Measurements from ENCODE around the gene GABRP. TPM values are rescaled to one million over a fixed set of nuclear protein-coding genes. Genes with fewer than 3 reads are reported as not detected.
A peak's percentile ranks its signal among the peaks of the same experiment; 100 is the strongest.

The GABRP gene
- total and polyA plus RNA-seq, 2 donors from 2014 or later = 3.4 to 33.1 TPM

DNA sequence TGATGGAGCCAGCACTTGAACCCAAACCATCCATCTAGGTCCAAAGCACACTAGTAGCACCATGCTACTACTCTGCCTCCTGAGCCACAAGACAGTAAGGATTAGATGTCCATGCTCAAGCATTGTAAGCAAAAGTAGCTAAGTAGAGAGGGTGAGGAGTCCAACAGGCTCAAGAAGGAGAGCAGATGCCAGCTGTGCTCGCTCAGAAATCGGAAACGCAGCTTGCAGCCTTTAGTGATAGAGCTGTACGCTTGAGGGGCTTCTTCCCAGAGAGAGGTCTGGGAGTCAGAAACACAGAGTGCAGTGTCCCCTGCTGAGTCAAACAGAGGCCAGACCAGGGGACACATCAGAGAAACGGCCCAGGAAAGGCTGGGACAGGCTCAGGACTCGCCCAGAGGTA lies 32.7 kb upstream of the GABRP start:
- Histone ChIP-seq H3K36me3 (ENCODE audit: control insufficient read depth in 2 of 3, insufficient read depth in 3 of 3, low read length in 3 of 3) (no peaks in the 10 kb centered on the region), H3K27ac (ENCODE audit: low read depth in 2 of 2, low read length in 2 of 2) (no peak overlapping the region), H3K9ac (ENCODE audit: low read length in 3 of 3) (no peak overlapping the region), H3K27me3 (ENCODE audit: control insufficient read depth, insufficient read depth, low read length) (no peaks in the 10 kb centered on the region), H3K4me3 (ENCODE audit: low read length in 3 of 3) (no peak overlapping the region), H3K4me1 (ENCODE audit: control insufficient read depth in 2 of 3, insufficient read depth in 2 of 3, low read depth in 1 of 3, low read length in 3 of 3) (peaks cover 0 to 24% (median 24%) of the 10 kb centered on the region in 3 donors), H3K9me3 (ENCODE audit: control insufficient read depth in 2 of 3, insufficient read depth in 1 of 3, low read length in 3 of 3) (no peaks in the 10 kb centered on the region)
- intact Hi-C loops (cut with DNase I) = no loop called here
- FAIRE-seq = no peak
- peak in 1 of 5 donors; percentile 12 for DNase-seq
- TF ChIP-seq, protein P1, sequence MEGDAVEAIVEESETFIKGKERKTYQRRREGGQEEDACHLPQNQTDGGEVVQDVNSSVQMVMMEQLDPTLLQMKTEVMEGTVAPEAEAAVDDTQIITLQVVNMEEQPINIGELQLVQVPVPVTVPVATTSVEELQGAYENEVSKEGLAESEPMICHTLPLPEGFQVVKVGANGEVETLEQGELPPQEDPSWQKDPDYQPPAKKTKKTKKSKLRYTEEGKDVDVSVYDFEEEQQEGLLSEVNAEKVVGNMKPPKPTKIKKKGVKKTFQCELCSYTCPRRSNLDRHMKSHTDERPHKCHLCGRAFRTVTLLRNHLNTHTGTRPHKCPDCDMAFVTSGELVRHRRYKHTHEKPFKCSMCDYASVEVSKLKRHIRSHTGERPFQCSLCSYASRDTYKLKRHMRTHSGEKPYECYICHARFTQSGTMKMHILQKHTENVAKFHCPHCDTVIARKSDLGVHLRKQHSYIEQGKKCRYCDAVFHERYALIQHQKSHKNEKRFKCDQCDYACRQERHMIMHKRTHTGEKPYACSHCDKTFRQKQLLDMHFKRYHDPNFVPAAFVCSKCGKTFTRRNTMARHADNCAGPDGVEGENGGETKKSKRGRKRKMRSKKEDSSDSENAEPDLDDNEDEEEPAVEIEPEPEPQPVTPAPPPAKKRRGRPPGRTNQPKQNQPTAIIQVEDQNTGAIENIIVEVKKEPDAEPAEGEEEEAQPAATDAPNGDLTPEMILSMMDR (IDR thresholded peaks at IDR 0.05; ENCODE audit: borderline replicate concordance, extremely low read depth, insufficient read depth) = no peak

DNA sequence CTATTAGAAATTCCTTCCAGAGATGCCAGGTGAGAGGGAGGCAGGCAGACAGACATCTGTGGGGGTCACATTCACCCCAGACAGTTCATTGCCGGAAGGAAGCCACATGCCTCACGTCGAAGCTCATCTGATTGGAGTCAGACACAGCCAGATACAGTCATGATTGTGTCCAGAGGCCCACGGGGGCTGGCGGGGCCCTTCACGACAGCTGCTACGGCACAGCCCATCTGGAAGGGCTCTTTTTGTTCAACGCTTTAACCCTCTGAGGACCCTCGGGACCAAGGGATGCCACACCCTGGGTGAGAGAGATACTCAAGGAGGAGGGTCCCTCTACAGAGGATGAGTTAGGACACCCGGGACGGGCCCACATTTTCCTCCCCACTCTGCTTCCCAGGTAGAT lies 31.9 kb upstream of the GABRP start:
- intact Hi-C loops (cut with DNase I) = no loop called here
- TF ChIP-seq, protein P1 (IDR thresholded peaks at IDR 0.05; ENCODE audit: borderline replicate concordance, extremely low read depth, insufficient read depth) = no peak
- no peak for FAIRE-seq
- no peak overlapping the region for H3K9ac ChIP-seq (ENCODE audit: low read length in 3 of 3)
- peaks cover 0 to 26% (median 22%) of the 10 kb centered on the region in 3 donors for H3K4me1 ChIP-seq (ENCODE audit: control insufficient read depth in 2 of 3, insufficient read depth in 2 of 3, low read depth in 1 of 3, low read length in 3 of 3)
- H3K27me3 ChIP-seq (ENCODE audit: control insufficient read depth, insufficient read depth, low read length) = no peaks in the 10 kb centered on the region
- H3K36me3 ChIP-seq (ENCODE audit: control insufficient read depth in 2 of 3, insufficient read depth in 3 of 3, low read length in 3 of 3) = no peaks in the 10 kb centered on the region
- H3K9me3 ChIP-seq (ENCODE audit: control insufficient read depth in 2 of 3, insufficient read depth in 1 of 3, low read length in 3 of 3) = no peaks in the 10 kb centered on the region
- H3K4me3 ChIP-seq (ENCODE audit: low read length in 3 of 3) = no peak overlapping the region
- DNase-seq = no peak
- no peak overlapping the region for H3K27ac ChIP-seq (ENCODE audit: low read depth in 2 of 2, low read length in 2 of 2)

DNA sequence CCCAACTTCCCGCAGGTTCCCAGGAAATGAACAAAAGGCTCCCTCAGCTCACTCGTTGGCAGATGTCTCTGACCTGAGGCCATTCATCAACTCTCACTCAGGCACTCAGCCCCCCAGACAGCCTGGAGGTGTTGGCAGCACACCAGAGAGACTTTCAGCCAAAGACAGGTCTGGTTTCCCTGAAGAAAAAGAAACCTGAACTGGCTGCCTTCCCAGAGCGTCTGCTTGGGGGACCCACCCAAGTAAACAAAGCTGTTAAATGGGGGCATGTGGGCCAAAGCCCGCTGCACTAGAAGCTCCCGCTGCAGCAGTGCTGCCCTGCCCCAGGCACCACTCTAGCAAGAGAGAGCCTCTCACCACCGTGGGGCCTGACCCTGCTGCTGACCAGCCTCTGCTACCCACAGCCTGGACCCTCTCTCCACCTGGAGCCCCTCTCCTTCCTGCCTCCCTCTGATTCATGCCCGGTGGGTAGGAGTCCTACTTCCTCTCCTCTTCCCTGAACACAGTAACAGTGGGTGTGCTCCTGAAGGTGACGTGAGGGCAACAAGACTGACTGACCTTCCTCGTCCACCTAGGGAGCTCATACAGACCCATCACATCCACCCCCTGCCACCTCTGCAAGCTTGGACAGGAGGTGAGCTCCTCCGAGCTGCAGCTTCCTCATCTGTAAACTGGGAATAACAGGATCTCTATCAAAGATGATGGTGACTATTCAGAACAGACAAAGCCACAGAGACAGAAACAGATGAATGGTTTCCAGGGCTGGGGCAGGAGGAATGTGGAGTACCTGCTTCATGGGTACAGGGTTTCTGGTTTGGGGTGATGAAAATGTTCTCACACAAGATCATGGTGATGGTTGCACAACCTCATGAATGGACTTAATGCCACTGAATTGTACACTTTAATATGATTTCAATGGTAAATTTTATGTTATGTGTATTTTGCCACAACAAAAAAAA lies 31.0 kb upstream of the GABRP start:
- intact Hi-C loops (cut with DNase I) = no loop called here
- Histone ChIP-seq H3K4me1 (ENCODE audit: control insufficient read depth in 2 of 3, insufficient read depth in 2 of 3, low read depth in 1 of 3, low read length in 3 of 3) (peaks cover 0 to 26% (median 26%) of the 10 kb centered on the region in 3 donors), H3K36me3 (ENCODE audit: control insufficient read depth in 2 of 3, insufficient read depth in 3 of 3, low read length in 3 of 3) (no peaks in the 10 kb centered on the region), H3K9ac (ENCODE audit: low read length in 3 of 3) (no peak overlapping the region), H3K9me3 (ENCODE audit: control insufficient read depth in 2 of 3, insufficient read depth in 1 of 3, low read length in 3 of 3) (no peaks in the 10 kb centered on the region), H3K4me3 (ENCODE audit: low read length in 3 of 3) (no peak overlapping the region), H3K27ac (ENCODE audit: low read depth in 2 of 2, low read length in 2 of 2) (no peak overlapping the region), H3K27me3 (ENCODE audit: control insufficient read depth, insufficient read depth, low read length) (no peaks in the 10 kb centered on the region)
- FAIRE-seq = no peak
- TF ChIP-seq, protein P1 (IDR thresholded peaks at IDR 0.05; ENCODE audit: borderline replicate concordance, extremely low read depth, insufficient read depth) = no peak
- peak in 1 of 5 donors; percentile 77 for DNase-seq

Data from kidney (tissue), 14 donors.